K562 (cell line): ENCODE measurements around the gene DOK7. TPM values are rescaled to one million over a fixed set of nuclear protein-coding genes. Genes with fewer than 3 reads are reported as not detected.

ENCODE experiments used
- ATAC-seq: fragments of 200-7000 bp; cut with Tn5 transposase; 3 replicates; pipeline ENCODE4 v1.9.1; 2020; ENCODE audit warnings: moderate library complexity
- BruUV-seq: library from RNA; stranded (reverse); fragments of 400-500 nt; replicated peaks from 2 replicates; lab custom pipeline; 2021; lab: Mats Ljungman, UMichigan
- CTCF ChIA-PET: fragments of 300-600 bp; formaldehyde crosslinking; extraction: SDS; loops from one replicate; lab custom pipeline; 2021; ENCODE audit warnings: low intra/inter-chr PET ratio; lab: Yijun Ruan, JAX
- POLR2A ChIA-PET: fragments of 300-600, 350-650 bp; sonication (Branson Sonifier 250); formaldehyde crosslinking; extraction: SDS; loops from one replicate; lab custom pipeline; 2021; ENCODE audit warnings: antibody characterized with exemption, inconsistent platforms; lab: Yijun Ruan, JAX
- DNase-seq, 4 experiments: peaks; one replicate each; pipeline versions ENCODE4 v3.0.0 to v3.0.0-alpha.2; 2011 to 2018; ENCODE audit warnings: low spot score in 3 of 4, mixed read lengths in 3 of 4; ENCODE audit errors: extremely low read depth in 1 of 4
- FAIRE-seq: peaks from 2 replicates; lab custom pipeline; 2011; peaks lifted over from hg19 to GRCh38; lab: Jason Lieb, UNC
- H2AFZ ChIP-seq: 2 replicates; pipeline ENCODE4 v1.6.0; 2011; ENCODE audit warnings: low read depth, low read length, control low read depth, inconsistent platforms
- H3K27ac ChIP-seq: fragments of 200-600 bp; 3 replicates; pipeline ENCODE4 v1.8.0; 2011; ENCODE audit warnings: low read depth, mild to moderate bottlenecking, control low read depth, inconsistent platforms, low read length, moderate library complexity, mixed read lengths; ENCODE audit errors: extremely low read depth
- H3K27me3 ChIP-seq, 2 experiments: fragments of 300-600 bp in 1 of 2; 2 replicates in 1 of 2; 3 replicates in 1 of 2; pipeline versions ENCODE4 v1.6.0 to v1.8.0; 2011; ENCODE audit warnings: inconsistent platforms in 2 of 2, low read length in 2 of 2, mild to moderate bottlenecking in 1 of 2, mixed read lengths in 1 of 2, moderate library complexity in 1 of 2; ENCODE audit not compliant: control insufficient read depth in 2 of 2, insufficient read depth in 2 of 2
- H3K36me3 ChIP-seq: fragments of 300-600 bp; 3 replicates; pipeline ENCODE4 v1.8.0; 2011; ENCODE audit warnings: mild to moderate bottlenecking, low read length, inconsistent platforms; ENCODE audit not compliant: control insufficient read depth, insufficient read depth
- H3K4me1 ChIP-seq, 2 experiments: fragments of 200-600 bp in 1 of 2; replicated peaks in 1 of 2; 2 replicates in 1 of 2; 3 replicates in 1 of 2; pipeline versions ENCODE4 v1.5.1 to v1.8.0; 2011; ENCODE audit warnings: inconsistent platforms in 2 of 2, low read length in 2 of 2, mild to moderate bottlenecking in 1 of 2, mixed read lengths in 1 of 2, moderate library complexity in 1 of 2; ENCODE audit not compliant: control insufficient read depth in 2 of 2, insufficient read depth in 2 of 2
- H3K4me2 ChIP-seq: 2 replicates; pipeline ENCODE4 v1.6.1; 2011; ENCODE audit warnings: low read length, control low read depth, inconsistent platforms, mixed read lengths; ENCODE audit not compliant: insufficient read depth
- H3K4me3 ChIP-seq: fragments of 200-600 bp; sonication (generic), shearing (Covaris generic); 2 replicates; pipeline ENCODE4 v1.5.1; 2016; ENCODE audit warnings: control low read depth, inconsistent platforms
- H3K79me2 ChIP-seq: fragments of 200-600 bp; 3 replicates; pipeline ENCODE4 v1.8.0; 2011; ENCODE audit warnings: low read length, inconsistent platforms; ENCODE audit not compliant: control insufficient read depth, insufficient read depth
- H3K9ac ChIP-seq, 2 experiments: 2 replicates each; pipeline versions ENCODE4 v1.6.0 to v1.6.1; 2011; ENCODE audit warnings: low read depth in 2 of 2, low read length in 2 of 2, control low read depth in 1 of 2, inconsistent platforms in 1 of 2, mild to moderate bottlenecking in 1 of 2, mixed read lengths in 1 of 2; ENCODE audit not compliant: insufficient read depth in 1 of 2
- H3K9me1 ChIP-seq: one replicate; pipeline ENCODE4 v1.6.0; 2011; ENCODE audit warnings: inconsistent platforms, mild to moderate bottlenecking, low read length, moderate library complexity; ENCODE audit not compliant: control insufficient read depth, insufficient read depth
- H3K9me3 ChIP-seq: replicated peaks from 2 replicates; pipeline ENCODE4 v1.5.1; 2011; ENCODE audit warnings: low read depth, low read length, inconsistent platforms; ENCODE audit not compliant: control insufficient read depth, insufficient read depth
- H4K20me1 ChIP-seq: replicated peaks from 2 replicates; pipeline ENCODE4 v1.6.1; 2011; ENCODE audit warnings: low read length, inconsistent platforms, mixed read lengths; ENCODE audit not compliant: control insufficient read depth, insufficient read depth
- GMEB1 ChIP-seq: fragments of 250-450 bp; sonication (Bioruptor Pico); IDR thresholded peaks from 2 replicates; pipeline ENCODE4 v1.4.0; 2020; ENCODE audit warnings: mild to moderate bottlenecking
- YY1 ChIP-seq, 3 experiments: IDR thresholded peaks; 2 replicates each; pipeline ENCODE4 v1.6.1; 2011; ENCODE audit warnings: low read length in 2 of 3, mild to moderate bottlenecking in 2 of 3, moderate library complexity in 2 of 3, borderline replicate concordance in 1 of 3, control low read depth in 1 of 3, low read depth in 1 of 3; ENCODE audit not compliant: insufficient read depth in 3 of 3, insufficient replicate concordance in 2 of 3, control insufficient read depth in 1 of 3, insufficient read length in 1 of 3; ENCODE audit errors: extremely low read depth in 1 of 3
- ZNF282 ChIP-seq: sonication (generic); formaldehyde crosslinking; IDR thresholded peaks from 2 replicates; pipeline ENCODE4 v1.8.1; 2023; ENCODE audit warnings: missing genetic modification reagents
- ZNF318 ChIP-seq, 2 experiments: fragments of 450-650 bp; IDR thresholded peaks; 2 replicates each; pipeline ENCODE4 v1.6.1; 2016; ENCODE audit warnings: mild to moderate bottlenecking in 2 of 2, borderline replicate concordance in 1 of 2, low read depth in 1 of 2, moderate library complexity in 1 of 2
- ZNF740 ChIP-seq, 3 experiments: fragments of 200-800 bp in 1 of 3; sonication (Bioruptor generic) in 1 of 3; sonication (generic) in 1 of 3; formaldehyde crosslinking in 1 of 3; IDR thresholded peaks; 2 replicates each; pipeline versions ENCODE4 v1.6.1 to v1.8.0; 2016 to 2022; ENCODE audit warnings: mild to moderate bottlenecking in 2 of 3, missing compliant biosample characterization in 2 of 3, missing genetic modification characterization in 2 of 3, missing genetic modification reagents in 1 of 3
- WGBS: fragments of 100-300 bp; shearing (Covaris generic); methylation state at CpG from one replicate; pipeline ENCODE4 v1.1.6; 2016; ENCODE audit warnings: low coverage, mixed read lengths; ENCODE audit not compliant: insufficient coverage; ENCODE audit errors: missing lambda C conversion rate; 5-methylcytosine and 5-hydroxymethylcytosine counted together
- in situ Hi-C: fragments of 300-500 bp; cut with MboI; formaldehyde crosslinking; loops from 4 replicates; pipeline ENCODE4 v1.15.0; 2018; ENCODE audit warnings: inconsistent platforms, mixed read lengths
- intact Hi-C: fragments of 100-400 bp; cut with micrococcal nuclease; formaldehyde crosslinking; loops from 2 replicates; pipeline ENCODE4 v1.14.2; 2022
- polyA plus RNA-seq, 8 experiments: library from polyadenylated mRNA; depleted of rRNA in 4 of 8; stranded (reverse) in 5 of 8; unstranded in 3 of 8; fragments of >200 nt; fragmentation: Nextera tagmentation in 2 of 8; fragmentation: Illumina TruSeq in 1 of 8; extraction: Ambion mirVana in 2 of 8; extraction: Trizol in 1 of 8; gene quantifications; 2 replicates each; pipeline versions ENCODE4 v1.2.1 to v1.2.3, GENCODE V29; 2011 to 2014; ENCODE audit warnings: inconsistent platforms in 1 of 8, missing spikeins in 1 of 8
- total RNA-seq, 7 experiments: library from RNA; depleted of rRNA in 6 of 7; stranded (reverse); fragments of >200 nt in 6 of 7; fragmentation: Illumina TruSeq in 2 of 7; extraction: Trizol in 2 of 7; gene quantifications; 2 replicates each; pipeline versions ENCODE4 v1.2.1 to v1.2.3, GENCODE V29; 2011 to 2021; ENCODE audit warnings: low replicate concordance in 1 of 7

Gene DOK7
- total and polyA plus RNA-seq, 9 of the 15 experiments (the other 6 are each of a cell fraction or from before 2014, with no cell fraction given) = not detected

- no peaks in the 10 kb centered on the region for H3K9me1 ChIP-seq
- no peak overlapping the region for H3K27ac ChIP-seq
- no peaks in the 10 kb centered on the region for H3K79me2 ChIP-seq
- H3K36me3 ChIP-seq = no peaks in the 10 kb centered on the region
- POLR2A ChIA-PET = no interaction called here
- H3K4me1 ChIP-seq = peaks cover 0 to 55% of the 10 kb centered on the region in 2 experiments; a peak in 2 of 5 replicates
- H3K4me3 ChIP-seq = no peak overlapping the region
- H2AFZ ChIP-seq = no peak overlapping the region
- H3K27me3 ChIP-seq = peaks cover 19 to 73% of the 10 kb centered on the region in 2 experiments
- H3K4me2 ChIP-seq = no peak overlapping the region
- CTCF ChIA-PET = no interaction called here
- FAIRE-seq = no peak
- intact Hi-C loops (no loop called here), in situ Hi-C loops (no loop called here)
- no peaks in the 10 kb centered on the region for H3K9me3 ChIP-seq
- BruUV-seq = no TSS peak
- no peak for DNase-seq
- ATAC-seq = no peak; the same call in 2 of the 3 replicates
- peaks cover 35% of the 10 kb centered on the region for H4K20me1 ChIP-seq
- TF ChIP-seq ZNF740 (CRISPR knock-in tag; IDR thresholded peaks at IDR 0.05) = 0 out of 2 replicates have a peak, but pooled peaks have one; percentile 25
- no peak for TF ChIP-seq ZNF740 (tag; IDR thresholded peaks at IDR 0.05)
- no peak for TF ChIP-seq ZNF318 (IDR thresholded peaks at IDR 0.05; ENCODE audit: borderline replicate concordance in 1 of 2, low read depth in 1 of 2)
- 0 out of 2 replicates have a peak, but pooled peaks have one; percentile 33 for TF ChIP-seq ZNF282
- TF ChIP-seq GMEB1 (CRISPR knock-in tag) = no peak
- TF ChIP-seq YY1 (IDR thresholded peaks at IDR 0.05; ENCODE audit: borderline replicate concordance in 1 of 3, control insufficient read depth in 1 of 3, extremely low read depth in 1 of 3, insufficient read depth in 3 of 3, insufficient read length in 1 of 3, insufficient replicate concordance in 2 of 3, low read depth in 1 of 3, low read length in 2 of 3) = no peak
- TF ChIP-seq, all 486 proteins: peak for 2
- 13% methylated on average over 40 of the region's 55 CpGs for WGBS
- no peak overlapping the region; a peak in 1 of 4 replicates for H3K9ac ChIP-seq
Observed at GRCh38 chr4:3492741-3493719, 29.9 kb downstream of the DOK7 start.
